Activated naive CD4-positive, alpha-beta T cell treated with anti-CD3 and anti-CD28 coated beads, Interleukin-2, amount 10 ng/mL, durations not matched to agents 7 days and 5 days (primary cell): Measurements from ENCODE around the gene FKBP8.
"Not testable (repeated sequence)": the region's sequence is repeated elsewhere in the genome, so short reads cannot be mapped to it uniquely, and the experiment has no call there.

Experiments
- CTCF ChIA-PET: fragments of 350-600 bp; sonication (Branson Sonifier 250); formaldehyde crosslinking; loops from one replicate; lab custom pipeline; 2021; ENCODE audit warnings: antibody characterized with exemption; lab: Charles Lee
- DNase-seq: peaks from one replicate; pipeline ENCODE4 v3.0.0-alpha.2; 2020
- H3K27ac Mint-ChIP-seq: one replicate; pipeline ENCODE4 v1.8.0; 2021; ENCODE audit warnings: mild to moderate bottlenecking, moderate library complexity, mixed read lengths
- H3K27me3 Mint-ChIP-seq: one replicate; pipeline ENCODE4 v1.8.0; 2021; ENCODE audit warnings: mild to moderate bottlenecking, mixed read lengths
- H3K36me3 Mint-ChIP-seq: one replicate; pipeline ENCODE4 v1.8.0; 2021; ENCODE audit warnings: mixed read lengths
- H3K4me1 Mint-ChIP-seq: one replicate; pipeline ENCODE4 v1.8.0; 2021; ENCODE audit warnings: mixed read lengths
- H3K4me3 Mint-ChIP-seq: one replicate; pipeline ENCODE4 v1.8.0; 2021; ENCODE audit warnings: mild to moderate bottlenecking, moderate library complexity, mixed read lengths
- H3K9me3 Mint-ChIP-seq: one replicate; pipeline ENCODE4 v1.8.0; 2021; ENCODE audit warnings: mixed read lengths

The FKBP8 gene

GRCh38 chr19:18542941-18543813, at the start of gene FKBP8:
Gene FKBP8 (minus strand): TSS chr19:18543573. CDS start chr19:18541970, 1,603 bp downstream.
- H3K36me3 Mint-ChIP-seq: peaks cover 12% of the 10 kb centered on the region
- peaks cover 34% of the 10 kb centered on the region for H3K4me1 Mint-ChIP-seq
- no peaks in the 10 kb centered on the region for H3K9me3 Mint-ChIP-seq
- DNase-seq: peak; percentile 98
- H3K4me3 Mint-ChIP-seq: peak within 1 kb of the TSS; percentile 96
- H3K27ac Mint-ChIP-seq: peak within 1 kb of the TSS; percentile 99
- H3K27me3 Mint-ChIP-seq: peaks cover 18% of the 10 kb centered on the region
- CTCF ChIA-PET: interaction anchor here (0.9 to 2.3 kb wide), 9 partner anchors 12 to 304 kb away, joined by 3 to 19 read pairs (median 3); partner anchors contain the start of genes KXD1, REX1BD and UBA52

GRCh38 chr19:18592732-18593131, 49.4 kb upstream of the FKBP8 start:
- Mint-ChIP-seq H3K27me3 (peaks cover 36% of the 10 kb centered on the region), H3K4me1 (peaks cover 32% of the 10 kb centered on the region), H3K36me3 (peaks cover 15% of the 10 kb centered on the region)
- not testable (repeated sequence) for H3K9me3 Mint-ChIP-seq, H3K27ac Mint-ChIP-seq, DNase-seq, H3K4me3 Mint-ChIP-seq
- CTCF ChIA-PET: interaction anchor here (0.9 to 2.1 kb wide), 5 partner anchors 48 to 256 kb away, joined by 3 to 10 read pairs (median 4); partner anchors contain the start of gene ELL

GRCh38 chr19:18591735-18592385, 48.5 kb upstream of the FKBP8 start:
- no peak overlapping the region for H3K4me3 Mint-ChIP-seq
- peak overlapping the region; percentile 52 for H3K27ac Mint-ChIP-seq

GRCh38 chr19:18590273-18591272, 47.2 kb upstream of the FKBP8 start:
- Mint-ChIP-seq H3K27ac (peak overlapping the region; percentile 82), H3K27me3 (peaks cover 20% of the 10 kb centered on the region), H3K36me3 (peaks cover 15% of the 10 kb centered on the region), H3K9me3 (no peaks in the 10 kb centered on the region), H3K4me3 (peak overlapping the region; percentile 77), H3K4me1 (peaks cover 47% of the 10 kb centered on the region)
- CTCF ChIA-PET: interaction anchor here (0.6 to 2.2 kb wide), 2 partner anchors 84 to 120 kb away, joined by 3 to 7 read pairs; no protein-coding TSS in a partner anchor
- DNase-seq: no peak

More at GRCh38 chr19:18591735-18592385, 48.5 kb upstream of the FKBP8 start:
- Mint-ChIP-seq H3K4me1 (peaks cover 36% of the 10 kb centered on the region), H3K36me3 (peaks cover 15% of the 10 kb centered on the region), H3K27me3 (peaks cover 33% of the 10 kb centered on the region), H3K9me3 (no peaks in the 10 kb centered on the region)
- CTCF ChIA-PET: interaction anchor here (0.6 kb wide), 1 partner anchor 13 kb away, joined by 3 read pairs; no protein-coding TSS in a partner anchor
- DNase-seq: no peak

- DNase-seq: peak; percentile 84
- Mint-ChIP-seq H3K9me3 (no peaks in the 10 kb centered on the region), H3K4me3 (peak overlapping the region; percentile 77), H3K27ac (peak overlapping the region; percentile 97), H3K36me3 (peaks cover 15% of the 10 kb centered on the region), H3K4me1 (peaks cover 51% of the 10 kb centered on the region), H3K27me3 (peaks cover 12% of the 10 kb centered on the region)
- CTCF ChIA-PET: interaction anchor here (0.6 to 3.6 kb wide), 10 partner anchors 9 to 119 kb away, joined by 3 to 32 read pairs (median 7); partner anchors contain the start of genes ELL, FKBP8, KXD1 and UBA52
Measured at GRCh38 chr19:18589380-18590272, 46.3 kb upstream of the FKBP8 start.

- Mint-ChIP-seq H3K9me3 (no peaks in the 10 kb centered on the region), H3K27me3 (peaks cover 9% of the 10 kb centered on the region), H3K4me3 (peak within 1 kb of the TSS; percentile 77), H3K36me3 (peaks cover 15% of the 10 kb centered on the region), H3K27ac (peak within 1 kb of the TSS; percentile 97), H3K4me1 (peaks cover 53% of the 10 kb centered on the region)
- CTCF ChIA-PET: interaction anchor here (0.9 to 3.6 kb wide), 14 partner anchors 8 to 243 kb away, joined by 3 to 32 read pairs (median 6); partner anchors contain the start of genes ELL, FKBP8, KXD1 and UBA52
- DNase-seq: peak; percentile 92
Measured at GRCh38 chr19:18588611-18589379, 45.4 kb upstream of the FKBP8 start, which contains the start of gene REX1BD. Gene REX1BD (plus strand): TSS chr19:18588798. CDS start chr19:18588802, 4 bp downstream.

- H3K27me3 Mint-ChIP-seq: peaks cover 4% of the 10 kb centered on the region
- peak overlapping the region; percentile 97 for H3K27ac Mint-ChIP-seq
- no peak for DNase-seq
- peaks cover 14% of the 10 kb centered on the region for H3K36me3 Mint-ChIP-seq
- H3K4me3 Mint-ChIP-seq: peak overlapping the region; percentile 77
- CTCF ChIA-PET: interaction anchor here (0.6 to 3.6 kb wide), 14 partner anchors 11 to 259 kb away, joined by 3 to 32 read pairs (median 5); partner anchors contain the start of genes ELL, FKBP8, KXD1 and UBA52
- H3K9me3 Mint-ChIP-seq: no peaks in the 10 kb centered on the region
- peaks cover 50% of the 10 kb centered on the region for H3K4me1 Mint-ChIP-seq
Measured at GRCh38 chr19:18587962-18588610, 44.7 kb upstream of the FKBP8 start.

GRCh38 chr19:18587561-18587960, 44.2 kb upstream of the FKBP8 start:
- Mint-ChIP-seq H3K4me1 (peaks cover 50% of the 10 kb centered on the region), H3K27ac (peak overlapping the region; percentile 97), H3K4me3 (peak overlapping the region; percentile 77), H3K9me3 (no peaks in the 10 kb centered on the region), H3K27me3 (peaks cover 4% of the 10 kb centered on the region), H3K36me3 (peaks cover 13% of the 10 kb centered on the region)
- no peak for DNase-seq
- CTCF ChIA-PET: interaction anchor here (0.6 to 3.6 kb wide), 11 partner anchors 10 to 259 kb away, joined by 3 to 32 read pairs (median 5); partner anchors contain the start of genes ELL, FKBP8, KXD1 and UBA52

GRCh38 chr19:18586306-18586705, 42.9 kb upstream of the FKBP8 start:
- Mint-ChIP-seq H3K4me3 (no peak overlapping the region), H3K27me3 (peaks cover 4% of the 10 kb centered on the region), H3K27ac (peak overlapping the region; percentile 58)

GRCh38 chr19:18580311-18580710, 36.9 kb upstream of the FKBP8 start:
- DNase-seq: no peak
- Mint-ChIP-seq H3K4me1 (peaks cover 11% of the 10 kb centered on the region), H3K27me3 (peaks cover 4% of the 10 kb centered on the region), H3K9me3 (no peaks in the 10 kb centered on the region), H3K4me3 (no peak overlapping the region), H3K27ac (no peak overlapping the region), H3K36me3 (peaks cover 11% of the 10 kb centered on the region)
- CTCF ChIA-PET: interaction anchor here (0.6 to 1.6 kb wide), 7 partner anchors 8 to 417 kb away, joined by 3 to 7 read pairs (median 3); partner anchors contain the start of genes REX1BD and UBA52

More at GRCh38 chr19:18586306-18586705, 42.9 kb upstream of the FKBP8 start:
- Mint-ChIP-seq H3K36me3 (peaks cover 12% of the 10 kb centered on the region), H3K4me1 (peaks cover 47% of the 10 kb centered on the region), H3K9me3 (no peaks in the 10 kb centered on the region)
- no peak for DNase-seq
- CTCF ChIA-PET: interaction anchor here (0.7 to 3.6 kb wide), 5 partner anchors 14 to 117 kb away, joined by 3 to 19 read pairs (median 3); partner anchors contain the start of gene UBA52
